Mesendoderm (in vitro differentiated cells): ENCODE results near the gene MYADM. TPM values are rescaled to one million over a fixed set of nuclear protein-coding genes. Genes with fewer than 3 reads are reported as not detected.
A peak's percentile ranks its signal among the peaks of the same experiment; 100 is the strongest.

Source experiments
- DNase-seq: peaks from one replicate; pipeline ENCODE4 v3.0.0; 2013
- H2AK5ac ChIP-seq: 2 replicates; pipeline ENCODE4 v1.6.1; 2013; ENCODE audit warnings: low read length, inconsistent platforms
- H2BK120ac ChIP-seq: 2 replicates; pipeline ENCODE4 v1.6.1; 2013; ENCODE audit warnings: low read depth, mild to moderate bottlenecking, low read length, moderate library complexity, mixed read lengths
- H2BK15ac ChIP-seq: replicated peaks from 2 replicates; pipeline ENCODE4 v1.6.1; 2013; ENCODE audit warnings: low read depth, mild to moderate bottlenecking, moderate library complexity
- H2BK5ac ChIP-seq: 2 replicates; pipeline ENCODE4 v1.6.1; 2013; ENCODE audit warnings: low read length, inconsistent platforms
- H3K18ac ChIP-seq: 2 replicates; pipeline ENCODE4 v1.6.1; 2013; ENCODE audit warnings: mild to moderate bottlenecking, low read length, mixed read lengths
- H3K23ac ChIP-seq: one replicate; pipeline ENCODE4 v1.6.1; 2013; ENCODE audit warnings: low read length
- H3K27ac ChIP-seq: 2 replicates; pipeline ENCODE4 v1.5.1; 2013; ENCODE audit warnings: low read depth, mild to moderate bottlenecking, inconsistent platforms, low read length, moderate library complexity
- H3K27me3 ChIP-seq: 2 replicates; pipeline ENCODE4 v1.6.1; 2013; ENCODE audit warnings: low read length, control low read depth, mild to moderate bottlenecking, inconsistent platforms; ENCODE audit not compliant: insufficient read depth, poor library complexity
- H3K36me3 ChIP-seq: 2 replicates; pipeline ENCODE4 v1.6.1; 2013; ENCODE audit warnings: low read length, inconsistent platforms; ENCODE audit not compliant: control insufficient read depth, insufficient read depth
- H3K4ac ChIP-seq: one replicate; pipeline ENCODE4 v1.6.1; 2013; ENCODE audit warnings: low read depth, mild to moderate bottlenecking, low read length, moderate library complexity
- H3K4me1 ChIP-seq: 2 replicates; pipeline ENCODE4 v1.6.1; 2013; ENCODE audit warnings: low read depth, low read length, inconsistent platforms; ENCODE audit not compliant: control insufficient read depth
- H3K4me2 ChIP-seq: 2 replicates; pipeline ENCODE4 v1.6.1; 2013; ENCODE audit warnings: low read length
- H3K4me3 ChIP-seq: 2 replicates; pipeline ENCODE4 v1.5.1; 2013; ENCODE audit warnings: mild to moderate bottlenecking, low read length
- H3K56ac ChIP-seq: one replicate; pipeline ENCODE4 v1.6.1; 2013; ENCODE audit warnings: low read length
- H3K79me1 ChIP-seq: 2 replicates; pipeline ENCODE4 v1.6.1; 2013; ENCODE audit warnings: low read length, inconsistent platforms
- H3K79me2 ChIP-seq: 2 replicates; pipeline ENCODE4 v1.6.1; 2013; ENCODE audit warnings: mild to moderate bottlenecking, low read length; ENCODE audit not compliant: control insufficient read depth, insufficient read depth
- H3K9ac ChIP-seq: 2 replicates; pipeline ENCODE4 v1.6.1; 2013; ENCODE audit warnings: low read length, inconsistent platforms
- H4K5ac ChIP-seq: one replicate; pipeline ENCODE4 v1.6.1; 2013; ENCODE audit warnings: low read length
- H4K8ac ChIP-seq: one replicate; pipeline ENCODE4 v1.6.1; 2013; ENCODE audit warnings: low read depth, mild to moderate bottlenecking, control low read depth, low read length, moderate library complexity
- WGBS: extraction: QIAGEN DNeasy Blood & Tissue Kit; methylation state at CpG from one replicate; pipeline ENCODE4 v1.1.7; 2013; ENCODE audit warnings: low lambda C conversion rate, missing lambda C conversion rate; ENCODE audit not compliant: insufficient coverage; ENCODE audit errors: extremely low coverage; 5-methylcytosine and 5-hydroxymethylcytosine counted together
- polyA plus RNA-seq, 2 experiments: library from polyadenylated mRNA; stranded (reverse); fragments of 200-250 nt; gene quantifications; one replicate each; pipeline ENCODE4 v1.2.3, GENCODE V29; 2013

Gene MYADM
- 133 TPM for polyA plus RNA-seq (2013, experiment 1 of 2)
- polyA plus RNA-seq (2013, experiment 2 of 2), result 128 TPM

GRCh38 chr19:53867225-53868090 is at the start of gene MYADM:
TSS of gene MYADM (plus strand) at chr19:53867883. CDS start at chr19:53873530, 5,647 bp downstream.
- Histone ChIP-seq H2BK5ac (peak within 1 kb of the TSS; percentile 91), H3K36me3 (no peaks in the 10 kb centered on the region), H3K4ac (peak within 1 kb of the TSS; percentile 94), H3K4me3 (peak within 1 kb of the TSS; percentile 84), H3K56ac (peak within 1 kb of the TSS; percentile 93), H2AK5ac (no peak within 1 kb of the TSS), H4K8ac (peak within 1 kb of the TSS; percentile 87), H2BK120ac (peak within 1 kb of the TSS; percentile 30), H3K79me1 (peaks cover 5% of the 10 kb centered on the region), H3K4me1 (peaks cover 2% of the 10 kb centered on the region), H3K23ac (no peak within 1 kb of the TSS), H2BK15ac (no peak within 1 kb of the TSS), H4K5ac (peak within 1 kb of the TSS; percentile 85), H3K27ac (peak within 1 kb of the TSS; percentile 92), H3K9ac (peak within 1 kb of the TSS; percentile 90), H3K18ac (peak within 1 kb of the TSS; percentile 79), H3K4me2 (peak within 1 kb of the TSS; percentile 84), H3K79me2 (peaks cover 14% of the 10 kb centered on the region), H3K27me3 (no peaks in the 10 kb centered on the region)
- DNase-seq, result peak; percentile 100
- no CpG with 5 or more reads among the region's 37 CpGs for WGBS

- no peak overlapping the region for H2BK120ac ChIP-seq
- H2BK5ac ChIP-seq, result no peak overlapping the region
- peak; percentile 26 for DNase-seq
- no peak overlapping the region for H2AK5ac ChIP-seq
- H3K27me3 ChIP-seq, result no peaks in the 10 kb centered on the region
- H3K18ac ChIP-seq, result no peak overlapping the region
- no peak overlapping the region for H3K4me3 ChIP-seq
- no peak overlapping the region for H3K9ac ChIP-seq
- H4K8ac ChIP-seq, result no peak overlapping the region
- no peak overlapping the region for H3K23ac ChIP-seq
- H3K4me1 ChIP-seq, result peaks cover under 1% of the 10 kb centered on the region
- no peak overlapping the region for H2BK15ac ChIP-seq
- no peak overlapping the region for H3K56ac ChIP-seq
- H3K79me1 ChIP-seq, result no peaks in the 10 kb centered on the region
- H3K4me2 ChIP-seq, result no peak overlapping the region
- no peaks in the 10 kb centered on the region for H3K36me3 ChIP-seq
- no peak overlapping the region for H4K5ac ChIP-seq
- no peak overlapping the region for H3K4ac ChIP-seq
- no CpG with 5 or more reads among the region's 13 CpGs for WGBS
- no peak overlapping the region for H3K27ac ChIP-seq
- H3K79me2 ChIP-seq, result no peaks in the 10 kb centered on the region
Observed at GRCh38 chr19:53818756-53819155, 48.9 kb upstream of the MYADM start.

GRCh38 chr19:53819861-53820260 is 47.8 kb upstream of the MYADM start:
- no peak overlapping the region for H2AK5ac ChIP-seq
- H3K79me2 ChIP-seq, result no peaks in the 10 kb centered on the region
- peaks cover 1% of the 10 kb centered on the region for H3K4me1 ChIP-seq
- no peak overlapping the region for H3K4me3 ChIP-seq
- no peak overlapping the region for H3K56ac ChIP-seq
- H4K5ac ChIP-seq, result no peak overlapping the region
- no peaks in the 10 kb centered on the region for H3K27me3 ChIP-seq
- no peak for DNase-seq
- no peak overlapping the region for H3K4me2 ChIP-seq
- no peak overlapping the region for H2BK5ac ChIP-seq
- H3K79me1 ChIP-seq, result no peaks in the 10 kb centered on the region
- no peak overlapping the region for H3K18ac ChIP-seq
- no peak overlapping the region for H3K4ac ChIP-seq
- H4K8ac ChIP-seq, result no peak overlapping the region
- H3K27ac ChIP-seq, result no peak overlapping the region
- no peak overlapping the region for H2BK15ac ChIP-seq
- H3K23ac ChIP-seq, result no peak overlapping the region
- no peak overlapping the region for H3K9ac ChIP-seq
- no peak overlapping the region for H2BK120ac ChIP-seq
- WGBS, result no CpG with 5 or more reads among the region's 5 CpGs
- H3K36me3 ChIP-seq, result no peaks in the 10 kb centered on the region

GRCh38 chr19:53823380-53824120 is 44.1 kb upstream of the MYADM start:
- Histone ChIP-seq H3K23ac (no peak overlapping the region), H3K36me3 (no peaks in the 10 kb centered on the region), H3K9ac (peak overlapping the region; percentile 18), H3K56ac (peak overlapping the region; percentile 56), H2BK120ac (no peak overlapping the region), H3K79me1 (no peaks in the 10 kb centered on the region), H3K4me3 (no peak overlapping the region), H3K27ac (no peak overlapping the region), H3K4me1 (peaks cover 1% of the 10 kb centered on the region), H2BK15ac (no peak overlapping the region), H3K27me3 (no peaks in the 10 kb centered on the region), H2AK5ac (no peak overlapping the region), H4K5ac (no peak overlapping the region), H3K4me2 (no peak overlapping the region), H3K79me2 (no peaks in the 10 kb centered on the region), H3K18ac (no peak overlapping the region), H3K4ac (peak overlapping the region; percentile 21), H2BK5ac (no peak overlapping the region), H4K8ac (no peak overlapping the region)
- DNase-seq, result peak; percentile 40
- WGBS, result no CpG with 5 or more reads among the region's 12 CpGs

- DNase-seq, result peak; percentile 54
- Histone ChIP-seq H2BK15ac (no peak within 1 kb of the TSS), H3K4me2 (no peak within 1 kb of the TSS), H3K9ac (peak within 1 kb of the TSS; percentile 18), H3K79me2 (no peaks in the 10 kb centered on the region), H3K27me3 (no peaks in the 10 kb centered on the region), H4K8ac (no peak within 1 kb of the TSS), H3K27ac (no peak within 1 kb of the TSS), H3K23ac (no peak within 1 kb of the TSS), H3K4ac (peak within 1 kb of the TSS; percentile 37), H2BK120ac (no peak within 1 kb of the TSS), H2BK5ac (no peak within 1 kb of the TSS), H4K5ac (no peak within 1 kb of the TSS), H2AK5ac (no peak within 1 kb of the TSS), H3K79me1 (no peaks in the 10 kb centered on the region), H3K4me3 (no peak within 1 kb of the TSS), H3K36me3 (no peaks in the 10 kb centered on the region), H3K18ac (no peak within 1 kb of the TSS), H3K4me1 (peaks cover 1% of the 10 kb centered on the region), H3K56ac (peak within 1 kb of the TSS; percentile 56)
- no CpG with 5 or more reads among the region's 14 CpGs for WGBS
Observed at GRCh38 chr19:53824134-53824611, 43.5 kb upstream of the MYADM start, which contains the start of gene NLRP12. TSS of gene NLRP12 (minus strand) at chr19:53824314. CDS start at chr19:53824174, 140 bp downstream.
